Measurements from ENCODE around the gene GSKIP.

GSKIP gene

DNA sequence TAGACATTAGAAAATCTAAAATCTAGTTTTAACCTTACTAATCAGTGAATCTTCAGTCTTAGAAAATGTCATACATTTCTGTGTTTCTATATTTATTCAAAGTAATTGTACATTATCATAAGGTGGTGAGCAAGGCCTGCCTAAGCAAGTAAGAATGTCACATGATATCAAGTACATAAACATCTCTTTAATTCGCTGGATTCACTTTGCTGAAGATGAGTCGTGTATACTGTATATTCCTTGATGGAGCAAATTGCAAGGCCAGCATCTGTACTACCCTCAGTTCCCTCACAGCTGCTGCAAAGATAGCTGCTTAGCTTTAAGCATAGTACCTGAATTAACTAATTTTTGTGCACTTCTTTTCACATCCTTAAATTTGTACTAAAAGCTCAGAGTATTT lies 20.1 kb downstream of the GSKIP start:
- no peak for DNase-seq

DNA sequence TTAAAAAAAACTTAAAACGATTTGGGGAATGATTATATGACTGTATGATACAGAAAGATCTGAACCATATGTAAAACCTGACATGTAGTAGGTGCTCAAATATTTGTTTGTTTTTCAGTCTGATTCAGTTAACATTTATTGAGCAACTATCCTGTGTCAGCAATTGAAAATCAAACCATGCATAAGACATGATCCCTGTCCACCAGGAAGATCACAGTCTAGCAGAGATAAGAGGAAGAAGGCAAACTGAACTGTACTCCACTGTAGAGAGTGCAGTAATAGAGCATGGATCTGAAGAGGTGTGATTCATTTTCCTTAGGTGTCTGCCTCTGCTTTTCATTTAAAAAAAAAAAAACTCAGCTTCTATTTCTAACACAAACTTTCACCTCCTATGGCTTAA lies 20.7 kb downstream of the GSKIP start:
- DNase-seq, result no peak

DNA sequence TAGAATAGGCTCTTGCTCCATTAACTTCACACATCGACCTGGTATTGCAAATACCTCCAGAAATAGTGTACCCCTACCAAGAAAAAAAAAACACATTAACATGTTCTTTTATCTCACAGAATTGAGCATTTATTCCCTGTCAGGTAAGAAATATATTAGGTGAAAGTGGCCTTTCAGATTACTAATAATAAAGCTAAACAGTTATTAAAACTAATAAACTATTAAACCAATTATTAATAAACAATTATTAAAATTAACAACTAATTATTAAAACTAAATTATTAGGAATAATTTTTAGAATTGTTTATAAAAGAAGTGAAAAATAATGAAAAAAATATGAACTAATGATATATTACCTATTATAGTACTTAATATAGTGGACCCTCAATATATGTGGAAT lies 21.4 kb downstream of the GSKIP start:
- DNase-seq, result no peak

DNA sequence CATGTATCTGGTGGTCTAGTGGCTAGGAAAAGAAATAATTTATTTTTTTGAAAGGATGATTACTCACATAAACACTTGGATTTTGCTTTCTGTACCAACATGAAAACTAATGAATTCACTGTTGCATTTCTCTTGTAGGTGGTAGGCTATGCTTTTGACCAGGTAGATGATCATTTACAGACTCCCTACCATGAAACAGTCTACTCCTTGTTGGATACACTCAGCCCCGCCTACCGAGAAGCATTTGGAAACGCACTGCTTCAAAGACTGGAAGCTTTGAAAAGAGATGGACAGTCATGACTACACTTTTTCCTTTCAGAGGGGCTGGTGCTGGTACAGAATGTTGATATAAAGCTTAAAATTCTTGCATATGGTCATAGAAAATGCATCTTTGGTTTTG lies 22.1 kb downstream of the GSKIP start:
- no peak for DNase-seq

DNA sequence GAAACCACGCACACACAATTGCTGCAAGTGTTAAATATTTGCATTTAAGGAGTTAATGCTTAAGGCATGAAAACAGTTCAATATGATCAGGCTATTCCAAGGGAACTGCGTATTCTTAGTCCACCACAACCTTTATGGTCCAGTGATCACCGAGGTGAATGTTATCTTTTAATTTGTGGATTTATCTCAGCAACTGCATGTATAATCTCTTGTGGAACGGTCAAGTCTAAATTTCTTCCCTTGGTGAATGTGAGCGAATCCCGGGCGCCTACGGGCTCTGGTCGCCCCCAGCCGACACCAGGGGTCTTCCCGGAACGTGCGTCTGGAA lies 27.6 kb downstream of the GSKIP start:
- no peak for DNase-seq

DNA sequence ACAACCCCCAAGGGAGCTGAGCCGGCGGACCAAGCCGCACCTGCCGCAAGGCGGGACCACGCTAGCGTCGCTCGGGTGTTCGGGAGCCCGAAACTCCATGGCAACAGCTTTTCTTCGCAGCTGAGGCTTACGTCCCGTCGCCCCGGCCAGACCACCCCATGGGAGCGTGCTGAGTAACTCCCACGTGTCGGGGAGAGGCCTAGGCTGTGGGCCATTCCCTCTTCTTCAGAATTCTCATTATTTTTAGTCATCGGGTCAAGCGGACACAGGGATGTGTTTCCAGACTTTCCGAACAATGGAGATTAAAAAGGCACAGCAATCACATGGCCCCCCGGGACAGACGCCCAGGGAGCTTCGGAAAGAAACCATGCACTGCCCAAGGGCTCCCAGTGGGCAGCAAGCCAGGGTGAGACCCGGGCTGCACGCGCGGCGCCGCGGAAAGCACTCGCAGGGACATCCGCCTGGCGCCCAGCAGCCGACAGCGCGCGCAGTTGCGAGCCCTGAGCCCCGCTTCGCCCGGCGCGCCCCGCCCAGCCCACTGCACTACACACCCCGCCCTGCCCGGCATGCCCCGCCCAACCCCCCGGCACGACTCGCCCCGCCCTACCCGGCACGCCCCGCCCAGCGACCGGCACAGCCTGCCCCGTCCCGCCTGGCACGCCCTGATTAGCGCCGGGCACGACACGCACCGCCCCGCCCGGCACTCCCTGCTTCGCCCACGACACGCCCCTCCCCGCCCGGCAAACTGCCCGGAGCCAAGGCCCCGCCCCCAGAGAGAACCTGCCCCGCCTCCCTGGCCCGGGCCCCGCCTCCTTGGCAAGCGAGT lies 28.2 kb downstream of the GSKIP start:
- peak; percentile 97 for DNase-seq

DNA sequence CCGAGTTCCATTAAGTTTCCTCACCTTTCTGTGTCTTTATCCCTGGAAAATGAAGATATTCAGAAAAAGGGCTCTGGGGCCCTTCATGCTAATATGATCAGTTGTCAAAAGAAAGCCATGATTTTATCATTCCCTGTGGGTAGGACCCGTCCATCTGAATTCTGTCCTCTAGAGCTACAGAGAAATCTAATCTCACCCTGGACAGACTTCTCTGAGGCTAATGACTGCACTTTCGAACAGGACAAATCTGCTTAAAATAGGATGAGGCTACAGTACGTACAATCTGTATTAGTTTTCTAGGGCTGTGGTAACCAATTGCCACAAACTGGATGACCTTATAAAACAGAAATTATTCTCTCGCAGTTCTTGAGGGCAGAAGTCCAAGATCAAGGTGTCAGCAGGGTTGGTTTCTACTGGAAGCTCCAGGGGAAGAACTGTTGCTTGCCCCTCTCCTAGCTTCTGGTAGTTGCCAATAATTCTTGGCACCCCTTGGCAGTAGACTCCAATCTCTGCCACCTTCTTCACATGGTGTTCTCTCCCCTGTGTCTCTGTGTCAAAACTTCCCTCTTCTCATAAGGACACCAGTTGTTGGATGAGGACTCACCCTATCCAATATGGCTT lies 29.9 kb downstream of the GSKIP start:
- DNase-seq, result no peak

DNA sequence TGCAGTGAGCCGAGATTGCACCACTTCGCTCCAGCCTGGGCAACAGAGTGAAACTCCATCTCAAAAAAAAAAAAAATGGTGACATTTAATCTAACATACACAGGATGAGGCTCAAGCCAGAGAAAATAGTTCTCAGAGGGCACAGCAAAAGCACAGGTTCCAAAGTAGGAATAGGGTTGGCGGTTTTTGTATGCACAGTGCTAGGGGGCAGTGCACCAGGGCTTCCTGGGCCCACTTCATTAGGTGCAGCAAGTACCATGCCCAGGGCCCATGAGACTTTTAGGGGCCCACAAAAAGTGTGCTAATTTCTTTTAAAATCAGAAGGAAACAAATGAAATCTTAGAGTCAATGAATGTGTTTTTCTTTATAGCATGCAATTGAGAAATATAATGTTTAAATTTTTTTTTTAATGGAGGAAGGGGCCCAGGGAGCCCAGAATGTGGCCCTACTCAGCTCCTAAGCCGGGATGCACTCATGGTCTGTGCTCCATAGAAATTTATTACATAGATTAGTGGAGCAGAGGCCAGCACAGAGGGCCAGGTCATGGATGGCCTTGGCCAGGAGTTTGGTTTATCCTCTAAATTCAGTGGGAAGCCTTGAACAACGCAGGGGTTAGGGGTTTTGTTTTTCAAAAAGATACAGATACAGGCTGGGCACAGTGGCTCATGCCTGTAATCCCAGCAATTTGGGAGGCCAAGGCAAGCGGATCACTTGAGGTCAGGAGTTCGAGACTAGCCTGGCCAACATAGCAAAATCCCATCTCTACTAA lies 30.9 kb downstream of the GSKIP start:
- DNase-seq, result no peak

DNA sequence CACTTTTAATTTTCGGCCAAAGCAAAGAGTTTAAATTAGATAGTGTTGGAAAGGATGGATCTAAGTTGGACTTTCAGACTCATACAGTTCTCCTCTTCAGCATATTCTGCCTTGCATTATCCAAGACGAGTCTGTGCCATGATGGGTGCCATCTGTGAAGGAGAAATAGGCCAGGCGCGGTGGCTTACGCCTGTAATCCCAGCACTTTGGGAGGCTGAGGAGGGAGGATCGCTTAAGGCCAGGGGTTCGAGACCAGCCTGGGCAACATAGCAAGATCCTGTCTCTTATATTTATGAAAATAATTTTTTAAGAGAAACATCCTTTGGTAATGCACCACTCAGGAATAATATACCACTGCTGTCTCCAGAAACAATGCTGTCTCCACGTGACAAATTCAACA lies 35.1 kb downstream of the GSKIP start:
- no peak for DNase-seq

DNA sequence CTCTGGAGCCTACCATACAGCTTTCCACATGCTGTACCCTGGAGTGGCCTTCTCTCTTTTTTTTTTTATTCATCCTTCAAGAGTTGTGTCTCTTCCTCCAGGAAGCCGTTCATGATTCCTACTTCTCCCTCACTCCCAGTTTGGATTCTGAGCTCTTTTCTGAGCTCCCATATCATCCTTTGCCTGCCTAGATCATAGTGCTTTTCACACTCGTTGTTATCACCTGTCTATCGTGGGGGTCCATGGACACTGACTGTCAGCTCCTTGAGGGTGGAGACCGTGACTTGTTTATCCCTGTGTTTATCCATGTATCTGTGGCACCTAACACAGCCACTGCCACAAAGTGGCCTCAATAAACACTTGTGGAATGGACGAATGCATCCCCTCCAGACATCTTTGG lies 35.6 kb downstream of the GSKIP start:
- DNase-seq, result no peak

DNA sequence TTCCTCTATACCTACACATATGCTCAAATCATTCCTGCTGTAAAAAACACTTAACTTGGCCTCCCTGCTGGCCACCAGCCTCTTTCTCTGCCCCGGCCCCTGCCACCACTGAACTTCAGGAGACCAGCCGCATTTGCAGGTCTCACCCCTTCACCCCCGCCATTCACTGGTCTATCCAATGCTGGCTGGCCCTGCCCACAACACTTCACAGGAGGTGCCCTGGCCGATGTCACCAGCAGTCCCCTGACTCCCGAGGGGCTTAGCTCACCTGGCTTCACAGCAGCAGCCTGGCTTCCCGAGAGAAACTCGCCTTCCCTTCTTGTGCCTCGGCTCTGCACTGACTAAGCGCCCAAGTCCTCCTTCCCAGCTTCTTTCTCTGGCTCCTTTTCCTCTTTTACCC lies 36.1 kb downstream of the GSKIP start:
- DNase-seq, result no peak

DNA sequence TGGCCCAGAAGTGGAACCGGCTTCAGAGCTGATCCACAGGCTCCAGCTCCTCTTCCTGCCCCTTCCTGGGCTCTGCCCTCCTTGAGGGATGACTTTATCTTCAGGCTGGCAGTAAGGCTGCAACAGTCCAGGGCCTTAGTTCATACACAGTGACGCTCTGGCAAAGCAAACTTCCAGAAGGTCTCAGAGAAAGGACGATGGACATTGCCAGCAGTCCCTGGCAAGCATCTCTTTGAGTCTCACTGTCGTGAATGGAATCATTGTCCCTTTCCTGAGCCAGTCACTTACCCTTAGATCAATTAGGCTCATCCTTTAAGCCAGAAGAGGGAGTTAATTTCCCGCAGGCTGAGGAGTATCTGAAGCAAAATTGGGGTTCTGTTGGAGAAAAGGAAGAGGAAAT lies 37.2 kb downstream of the GSKIP start:
- DNase-seq, result no peak

DNA sequence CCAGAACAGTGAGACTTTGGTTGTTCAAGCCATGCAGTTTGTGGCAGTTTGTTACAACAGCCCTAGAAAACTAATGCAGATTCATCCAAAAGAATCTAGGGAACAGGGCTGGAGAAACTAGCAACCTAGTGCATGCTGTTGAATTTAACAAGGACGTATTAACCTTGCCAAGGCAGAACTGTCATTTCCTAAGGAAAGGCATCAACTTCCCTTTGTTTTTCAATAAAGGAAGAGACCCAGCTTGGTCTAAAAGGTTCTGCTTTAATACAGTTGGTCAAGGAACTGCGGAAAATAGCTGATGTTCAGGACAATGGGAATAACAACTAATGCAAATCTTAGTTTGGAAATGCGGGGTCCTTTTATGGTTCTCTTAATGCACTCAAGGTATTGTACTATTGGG lies 40.1 kb downstream of the GSKIP start:
- no peak for DNase-seq

DNA sequence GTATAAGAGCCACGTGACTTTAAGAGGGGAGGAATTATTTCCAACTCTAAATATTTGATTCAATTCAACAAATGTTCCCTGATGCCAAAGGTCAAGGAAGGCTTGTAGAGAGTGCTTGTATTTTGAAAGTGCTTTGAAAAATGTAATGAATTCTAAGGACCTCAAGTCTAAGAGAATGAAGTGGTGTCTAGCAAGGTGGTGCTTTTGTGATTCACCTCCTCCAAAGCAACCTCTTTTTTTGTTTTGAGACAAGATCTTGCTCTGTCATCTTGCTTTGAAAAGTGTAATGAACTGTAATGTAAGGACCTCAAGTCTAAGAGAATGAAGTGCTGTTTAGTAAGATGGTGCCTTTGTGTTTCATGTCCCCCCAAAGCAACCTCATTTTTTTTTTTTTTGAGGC lies 42.4 kb downstream of the GSKIP start:
- no peak for DNase-seq

DNA sequence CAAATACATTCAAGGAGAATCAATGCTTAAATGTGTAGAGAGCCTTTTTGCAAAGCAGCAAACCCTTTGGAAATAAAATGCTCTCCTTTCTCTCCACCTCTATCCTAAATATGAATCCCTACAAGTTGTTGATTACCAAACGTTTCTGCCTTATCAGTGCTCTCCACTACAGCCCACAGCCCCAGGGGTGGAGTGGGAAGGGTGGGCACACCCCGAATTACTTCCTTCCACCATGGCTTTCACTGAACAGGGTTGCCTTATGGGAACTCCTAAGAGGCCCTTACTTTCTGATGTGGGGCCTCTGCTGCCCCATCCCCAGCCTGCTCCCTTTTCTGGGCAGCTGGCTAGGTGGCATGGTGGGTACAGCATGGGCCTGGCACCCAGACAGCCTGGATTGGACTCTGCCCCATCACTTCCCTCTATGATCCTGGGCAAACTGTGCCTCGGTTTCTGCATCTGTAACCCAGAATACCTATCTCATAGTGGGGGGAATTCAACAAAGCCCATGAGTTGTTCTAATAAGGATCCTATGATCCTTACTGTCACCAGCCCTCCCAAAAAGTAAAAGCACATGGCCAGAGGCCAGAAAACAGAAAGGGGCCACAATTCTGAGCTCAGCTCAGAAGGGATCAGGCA lies 44.7 kb downstream of the GSKIP start:
- DNase-seq, result no peak

DNA sequence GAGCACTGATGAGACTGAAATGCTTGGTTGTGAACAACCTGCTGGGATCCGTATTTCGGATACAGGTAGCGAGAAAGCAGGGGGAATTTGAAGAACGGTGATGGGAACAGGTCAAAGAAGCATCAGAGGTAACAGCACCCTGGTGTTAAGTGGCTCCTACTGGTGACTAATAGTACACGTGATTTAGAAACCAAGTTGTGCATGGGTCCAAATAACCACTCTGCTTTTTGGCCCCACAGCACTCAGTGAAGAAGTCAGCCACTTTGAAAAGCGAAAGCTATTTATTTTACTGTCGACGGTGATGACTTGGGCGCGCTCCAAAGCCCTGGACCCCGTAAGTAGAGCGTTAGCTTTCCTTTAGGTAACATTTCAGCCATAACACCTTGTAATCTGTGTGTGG lies 45.3 kb downstream of the GSKIP start:
- no peak for DNase-seq

DNA sequence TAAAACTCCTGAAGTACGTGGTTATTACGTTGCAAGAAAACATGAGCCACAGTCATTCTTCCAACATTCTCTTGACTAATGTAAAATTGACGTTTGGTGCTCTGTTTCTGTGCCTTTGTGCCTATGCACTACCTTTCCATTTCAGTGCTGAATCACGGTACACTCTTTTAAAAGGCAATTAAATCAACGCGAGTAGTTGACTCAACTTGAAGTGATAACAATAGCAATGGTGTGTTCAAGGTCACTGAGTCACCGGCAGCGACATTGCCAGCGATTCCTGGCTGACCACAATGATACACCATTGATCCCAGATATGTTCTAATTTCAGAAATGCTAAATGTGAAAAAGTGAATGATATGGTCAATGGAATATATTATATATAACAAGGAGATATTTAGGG lies 46.4 kb downstream of the GSKIP start:
- no peak for DNase-seq

DNA sequence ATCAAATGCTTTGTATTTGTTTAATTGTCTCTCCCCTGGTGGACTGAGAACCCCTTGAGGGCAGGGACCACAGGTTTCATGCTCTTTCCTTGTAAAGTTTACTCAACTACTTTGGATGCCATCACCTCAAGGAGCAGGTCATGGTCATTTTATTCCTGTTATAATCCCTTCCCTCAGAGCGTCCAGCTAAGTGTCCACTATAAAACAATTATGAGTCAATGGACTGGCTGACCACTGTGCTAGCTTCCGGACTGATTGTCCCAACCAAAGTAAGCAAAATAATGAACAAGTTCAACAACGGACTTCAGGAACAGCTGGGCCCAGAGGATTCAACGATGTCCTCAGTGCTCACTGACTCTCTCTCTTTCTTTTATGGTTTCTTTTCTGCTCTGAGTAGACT lies 46.8 kb downstream of the GSKIP start:
- no peak for DNase-seq

DNA sequence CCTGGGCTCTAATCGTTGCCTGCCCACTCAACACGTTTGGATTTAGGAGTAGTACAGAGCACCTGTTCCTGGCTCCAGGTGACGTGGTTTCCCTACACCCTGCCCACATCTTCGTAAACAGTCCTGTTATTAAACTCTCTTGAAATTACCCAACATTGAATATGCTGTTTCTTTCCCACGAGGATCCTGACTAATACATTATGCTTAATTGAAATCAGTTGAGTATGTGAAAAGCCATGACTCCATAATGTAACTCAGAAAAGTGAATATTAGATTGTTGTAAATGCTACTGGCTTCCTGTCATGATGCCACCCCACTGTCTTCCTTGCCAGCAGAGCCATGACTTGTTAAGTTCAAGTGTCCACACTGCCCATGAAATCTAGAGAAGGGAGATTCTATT lies 50.2 kb downstream of the GSKIP start:
- no peak for DNase-seq

DNA sequence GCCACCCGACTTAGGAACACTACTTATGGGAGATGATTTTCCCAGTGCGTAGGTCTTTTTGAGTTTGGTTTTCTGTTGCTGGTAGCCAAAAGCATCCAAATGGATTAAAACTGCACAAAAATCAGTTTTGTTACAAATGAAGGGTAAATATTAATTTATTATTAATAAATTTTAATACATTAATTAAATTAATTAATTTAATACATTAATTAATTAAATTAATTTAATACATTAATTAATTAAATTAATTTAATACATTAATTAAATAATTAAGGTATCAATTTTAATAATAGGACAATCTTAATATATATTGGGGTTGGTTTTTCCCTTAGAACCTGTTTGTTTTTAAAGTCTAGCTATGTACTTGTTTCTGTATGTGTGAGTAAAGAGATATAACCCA lies 52.2 kb downstream of the GSKIP start:
- no peak for DNase-seq

DNA sequence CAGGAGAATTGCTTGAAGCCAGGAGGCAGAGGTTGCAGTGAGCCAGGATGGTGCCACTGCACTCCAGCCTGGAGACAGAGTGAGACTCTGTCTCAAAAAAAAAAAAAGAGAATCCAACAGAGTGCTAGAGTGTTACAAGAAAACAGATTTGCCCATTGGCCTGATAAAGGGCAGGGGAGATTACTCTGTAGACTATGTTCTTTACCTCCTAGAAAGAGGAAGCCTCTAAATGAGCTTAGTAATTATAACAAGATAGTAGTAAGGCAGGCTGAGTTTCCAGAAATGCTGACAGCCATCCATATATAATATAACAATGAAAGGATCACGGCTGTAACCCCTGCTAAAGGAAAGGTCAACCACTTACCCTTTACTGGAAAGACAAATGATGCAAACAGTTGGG lies 53.0 kb downstream of the GSKIP start:
- DNase-seq, result no peak

DNA sequence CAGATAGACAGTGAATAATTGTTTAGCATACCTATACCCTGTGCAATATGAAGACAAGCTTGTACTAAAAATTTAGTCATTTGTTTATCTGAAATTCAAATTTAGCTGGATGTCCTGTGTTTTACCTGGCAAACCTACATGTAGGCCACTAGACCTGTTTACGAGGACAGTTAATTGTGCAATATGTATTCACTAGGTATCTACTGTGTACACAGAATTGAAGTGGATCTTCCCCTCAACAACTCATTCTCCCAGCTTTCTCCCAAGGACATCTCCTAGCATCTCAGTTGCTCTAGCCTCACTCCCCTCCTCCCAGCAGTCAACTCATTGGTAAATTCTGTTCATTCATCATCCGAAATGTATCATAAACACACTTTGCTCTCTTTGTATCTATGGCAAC lies 53.9 kb downstream of the GSKIP start:
- no peak for DNase-seq

DNA sequence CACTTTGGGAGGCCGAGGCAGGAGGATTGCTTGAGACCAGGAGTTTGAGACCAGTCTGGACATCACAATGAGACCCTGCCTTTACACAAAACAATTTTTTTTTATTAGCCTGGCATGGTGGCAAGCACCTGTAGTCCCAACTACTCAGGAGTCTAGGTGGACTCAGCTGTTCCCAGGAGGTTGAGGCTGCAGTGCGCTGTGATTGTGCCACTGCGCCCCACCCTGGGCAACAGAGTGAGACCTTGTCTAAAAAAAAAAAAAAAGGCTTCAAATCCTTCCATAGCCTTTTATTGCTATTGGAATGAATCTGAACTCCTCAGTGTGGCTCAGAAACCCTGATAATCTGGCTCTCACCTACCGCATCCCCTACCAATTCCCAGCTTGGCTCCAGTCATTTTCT lies 54.7 kb downstream of the GSKIP start:
- DNase-seq, result no peak

DNA sequence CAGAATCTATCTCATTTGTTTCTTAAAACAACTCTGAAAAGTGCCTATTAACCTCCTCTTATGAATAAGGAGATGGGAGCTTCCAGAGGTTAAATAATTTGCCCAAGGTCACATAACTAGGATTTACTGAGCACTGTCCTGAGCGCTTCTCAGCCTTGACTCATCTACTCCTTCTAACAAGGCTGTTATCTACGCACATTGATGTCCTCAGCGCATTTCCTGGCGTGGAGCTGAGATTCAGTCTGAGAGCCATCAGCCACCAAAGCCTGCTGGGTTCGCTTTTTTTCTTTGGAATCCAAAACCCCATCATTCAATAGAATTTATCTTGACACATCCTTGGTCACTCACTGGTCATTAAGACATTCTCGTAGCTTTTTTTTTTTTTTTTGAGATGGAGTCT lies 57.9 kb downstream of the GSKIP start:
- no peak for DNase-seq
